ENCODE results near the gene PLEKHN1. TPM values are rescaled to one million over a fixed set of nuclear protein-coding genes. Genes with fewer than 3 reads are reported as not detected.
"Not testable (repeated sequence)": the region's sequence is repeated elsewhere in the genome, so short reads cannot be mapped to it uniquely, and the experiment has no call there.

PLEKHN1 gene
- total RNA-seq, 2 experiments from 2014 or later = 1.1 to 1.4 TPM

DNA sequence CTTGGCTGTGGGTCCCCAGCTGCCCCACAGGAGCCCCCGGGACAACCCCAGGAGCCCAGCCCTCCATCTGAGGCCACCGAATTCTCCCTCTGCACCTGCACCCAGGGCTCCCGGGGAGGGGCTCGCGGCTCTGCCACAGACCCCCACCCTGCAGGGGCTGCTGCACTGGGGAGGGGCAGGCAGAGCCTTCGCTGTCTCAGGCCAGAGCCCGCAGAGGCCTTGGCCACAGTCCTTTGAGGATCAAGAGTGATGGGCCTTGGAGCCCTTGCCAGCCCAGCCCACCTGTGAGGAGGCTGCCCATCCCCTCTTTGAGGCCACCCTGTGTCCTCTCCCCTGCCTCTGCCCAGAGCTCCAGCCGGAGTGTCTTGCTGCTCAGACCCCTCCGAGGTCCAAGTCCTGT lies 9.1 kb downstream of the PLEKHN1 start:
- H3K4me1 Mint-ChIP-seq = peaks cover 6% of the 10 kb centered on the region
- peaks cover 8% of the 10 kb centered on the region for H3K27me3 Mint-ChIP-seq
- H3K27ac Mint-ChIP-seq = no peak overlapping the region
- no peaks in the 10 kb centered on the region for H3K9me3 Mint-ChIP-seq (ENCODE audit: low read depth)
- H3K36me3 Mint-ChIP-seq (ENCODE audit: low read depth) = no peaks in the 10 kb centered on the region
- intact Hi-C loops (cut with DNase I, micrococcal nuclease) = no loop called here
- ATAC-seq = no peak
- POLR2A ChIA-PET = no interaction called here
- no peak for DNase-seq
- CTCF ChIA-PET = interaction anchor here (1.3 to 1.9 kb wide), 5 partner anchors 10 to 117 kb away, joined by 3 to 10 read pairs (median 6); no protein-coding TSS in a partner anchor
- H3K4me3 Mint-ChIP-seq = no peak overlapping the region

DNA sequence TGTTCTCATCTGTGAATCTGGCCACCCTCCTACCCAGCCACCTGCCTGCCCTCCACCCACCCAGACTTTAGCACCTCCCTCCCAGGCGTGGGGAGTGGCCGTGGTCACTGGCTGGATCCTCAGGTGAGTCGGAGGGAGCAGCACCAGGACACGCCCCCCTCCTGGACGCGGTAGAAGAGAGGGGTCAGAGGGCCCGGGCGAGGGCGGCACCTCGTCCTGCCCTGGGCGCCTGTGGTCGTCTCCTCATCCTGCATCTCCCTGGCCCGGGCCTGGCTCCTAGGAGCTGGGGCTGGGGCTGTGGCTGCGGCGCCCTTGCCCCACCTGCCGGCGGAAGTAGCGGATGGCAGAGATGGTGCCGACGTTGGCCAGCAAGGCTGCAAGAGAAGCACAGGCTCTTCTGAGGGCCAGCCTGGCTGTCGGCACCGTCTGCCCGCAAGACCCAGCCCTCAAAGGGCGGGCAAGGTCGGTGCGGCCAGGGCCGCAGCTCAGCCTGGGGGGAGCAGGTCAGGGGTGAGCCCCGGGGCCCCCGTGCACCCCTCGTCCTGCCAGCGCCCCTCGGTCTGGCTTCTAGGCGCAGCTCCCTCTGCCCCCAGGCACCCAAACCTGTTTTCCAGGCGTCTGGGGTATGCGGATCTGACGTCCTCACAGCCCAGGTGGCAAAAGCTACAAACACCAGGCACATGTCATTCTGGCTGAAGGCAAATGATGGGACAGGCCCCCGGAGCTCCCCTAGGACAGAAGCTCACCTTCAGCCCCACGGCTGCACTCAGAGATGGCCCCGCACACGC lies 9.8 kb downstream of the PLEKHN1 start:
- no peaks in the 10 kb centered on the region for H3K9me3 Mint-ChIP-seq (ENCODE audit: low read depth)
- ChIA-PET POLR2A (no interaction called here), CTCF (interaction anchor here (1.1 to 1.9 kb wide), 8 partner anchors 8 to 118 kb away, joined by 3 to 10 read pairs (median 5); no protein-coding TSS in a partner anchor)
- H3K4me3 Mint-ChIP-seq = no peak overlapping the region
- DNase-seq (peak; percentile 88), ATAC-seq (peak; percentile 97)
- intact Hi-C loops (cut with DNase I, micrococcal nuclease) = loop anchor here (1.0 kb wide), 3 partner anchors 72 to 107 kb away; no protein-coding TSS in a partner anchor
- H3K4me1 Mint-ChIP-seq = peaks cover 6% of the 10 kb centered on the region
- peaks cover 8% of the 10 kb centered on the region for H3K27me3 Mint-ChIP-seq
- no peak overlapping the region for H3K27ac Mint-ChIP-seq
- H3K36me3 Mint-ChIP-seq (ENCODE audit: low read depth) = no peaks in the 10 kb centered on the region

DNA sequence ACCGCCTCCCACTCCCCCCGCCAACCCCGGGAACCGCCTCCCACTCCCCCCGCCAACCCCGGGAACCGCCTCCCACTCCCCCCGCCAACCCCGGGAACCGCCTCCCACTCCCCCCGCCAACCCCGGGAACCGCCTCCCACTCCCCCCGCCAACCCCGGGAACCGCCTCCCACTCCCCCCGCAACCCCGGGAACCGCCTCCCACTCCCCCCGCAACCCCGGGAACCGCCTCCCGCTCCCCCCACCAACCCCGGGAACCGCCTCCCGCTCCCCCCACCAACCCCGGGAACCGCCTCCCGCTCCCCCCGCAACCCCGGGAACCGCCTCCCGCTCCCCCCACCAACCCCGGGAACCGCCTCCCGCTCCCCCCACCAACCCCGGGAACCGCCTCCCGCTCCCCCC lies 10.5 kb downstream of the PLEKHN1 start:
- CTCF ChIA-PET = interaction anchor here (1.1 to 1.9 kb wide), 7 partner anchors 8 to 118 kb away, joined by 3 to 10 read pairs (median 5); no protein-coding TSS in a partner anchor
- H3K4me1 Mint-ChIP-seq; H3K36me3 Mint-ChIP-seq (ENCODE audit: low read depth); H3K9me3 Mint-ChIP-seq (ENCODE audit: low read depth); H3K27ac Mint-ChIP-seq; DNase-seq; H3K4me3 Mint-ChIP-seq; POLR2A ChIA-PET; H3K27me3 Mint-ChIP-seq; ATAC-seq: not testable (repeated sequence)
- intact Hi-C loops (cut with DNase I, micrococcal nuclease) = loop anchor here (1.0 kb wide), 3 partner anchors 72 to 107 kb away; no protein-coding TSS in a partner anchor

DNA sequence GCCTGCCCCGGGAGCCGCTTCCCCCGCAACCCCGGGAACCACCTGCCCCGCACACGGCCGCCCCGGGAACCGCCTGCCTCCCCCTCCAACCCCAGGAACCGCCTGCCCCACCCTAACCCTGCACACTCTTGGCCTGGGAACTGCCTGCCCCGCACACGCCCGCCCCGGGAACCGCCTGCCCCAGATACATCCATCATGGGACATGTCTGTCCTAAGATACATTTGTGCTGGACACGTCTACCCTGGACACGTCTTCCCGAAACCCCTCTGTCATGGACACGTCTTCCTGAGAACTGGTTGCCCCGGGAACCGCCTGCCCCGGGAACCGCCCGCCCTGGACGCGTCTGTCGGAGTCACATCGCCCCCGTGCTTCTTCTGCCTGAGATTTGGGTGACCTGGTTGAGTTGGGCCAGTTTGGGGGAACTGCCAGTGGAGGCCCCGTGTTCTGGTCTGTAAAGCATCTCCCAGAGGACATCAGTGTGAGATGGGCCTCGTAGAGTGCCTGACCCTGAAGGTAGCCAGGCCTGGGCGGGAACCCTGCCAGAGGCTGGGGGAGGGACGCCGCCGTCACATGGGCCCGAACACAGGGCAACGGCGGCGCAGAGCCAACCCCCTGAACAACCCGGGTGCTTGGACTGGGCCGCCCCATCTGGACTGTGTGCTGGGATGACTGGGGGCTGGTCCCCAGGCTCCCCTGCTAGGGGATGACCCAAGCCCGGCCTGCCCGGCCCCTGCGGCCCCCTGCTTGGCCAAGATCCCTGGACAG lies 12.0 kb downstream of the PLEKHN1 start:
- CTCF ChIA-PET = no interaction called here
- no peaks in the 10 kb centered on the region for H3K36me3 Mint-ChIP-seq (ENCODE audit: low read depth)
- no peak for DNase-seq
- POLR2A ChIA-PET = no interaction called here
- ATAC-seq = no peak
- no peak overlapping the region for H3K4me3 Mint-ChIP-seq
- H3K27ac Mint-ChIP-seq = no peak overlapping the region
- H3K27me3 Mint-ChIP-seq = peaks cover 13% of the 10 kb centered on the region
- no peaks in the 10 kb centered on the region for H3K9me3 Mint-ChIP-seq (ENCODE audit: low read depth)
- intact Hi-C loops (cut with DNase I, micrococcal nuclease) = no loop called here
- peaks cover 6% of the 10 kb centered on the region for H3K4me1 Mint-ChIP-seq

DNA sequence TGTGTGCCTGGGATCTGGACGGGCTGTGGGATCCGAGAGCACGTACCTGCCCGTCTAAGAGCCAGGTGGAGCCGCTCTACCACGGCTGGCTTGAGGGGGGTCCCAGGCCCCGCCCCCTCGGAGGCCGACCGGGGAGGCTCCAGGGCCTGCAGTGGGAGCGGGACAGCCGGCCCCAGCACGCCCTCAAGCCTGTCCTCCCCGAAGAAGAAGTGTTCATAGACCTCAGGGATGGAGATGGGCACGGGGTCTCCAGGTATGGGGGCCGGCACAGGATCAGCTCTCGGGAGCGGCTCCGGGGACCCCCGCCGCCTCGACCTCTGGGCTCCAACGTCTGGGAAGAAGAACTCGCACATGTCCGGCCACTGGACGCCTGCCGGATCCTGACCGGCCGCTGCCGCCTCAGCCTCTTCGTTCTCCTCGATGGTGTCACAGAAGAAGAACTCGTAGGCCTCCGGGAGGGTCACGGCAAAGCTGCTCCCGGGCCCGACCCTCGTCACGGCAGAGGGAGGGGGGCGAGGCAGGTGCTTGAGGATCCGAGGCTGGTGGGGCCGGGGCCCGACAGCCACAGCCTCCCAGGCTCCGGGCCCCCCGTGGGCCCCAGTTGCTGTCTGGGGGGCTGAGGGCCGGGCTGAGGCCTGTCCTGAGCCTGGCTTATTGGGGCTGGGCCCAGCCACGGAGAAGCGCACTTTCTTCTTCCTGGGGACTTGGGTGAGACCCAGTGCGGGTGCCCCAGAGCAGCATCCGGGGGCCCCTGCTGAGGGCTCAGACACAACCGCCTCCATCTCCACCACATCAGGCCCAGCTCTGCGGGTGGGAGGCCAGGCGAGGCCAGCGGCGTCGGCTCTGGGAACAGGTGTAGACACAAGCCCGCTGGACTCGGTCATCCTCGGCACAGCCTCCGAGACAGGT lies 12.8 kb downstream of the PLEKHN1 start:
- CTCF ChIA-PET = interaction anchor here (0.5 kb wide), 1 partner anchor 52 kb away, joined by 3 read pairs; no protein-coding TSS in a partner anchor

DNA sequence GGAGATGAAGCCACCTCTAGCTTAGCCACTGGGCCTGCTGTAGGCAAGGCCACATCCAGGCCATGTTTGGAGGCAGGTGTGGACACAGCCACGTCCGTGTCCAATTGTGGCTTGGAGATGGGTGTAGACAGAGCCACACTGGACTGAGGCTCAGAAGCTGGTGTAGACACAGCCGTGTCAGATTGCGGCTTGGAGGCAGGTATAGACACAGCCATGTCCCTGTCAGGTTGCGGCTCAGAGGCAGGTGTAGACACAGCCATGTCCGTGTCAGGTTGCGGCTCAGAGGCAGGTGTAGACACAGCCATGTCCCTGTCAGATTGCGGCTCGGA lies 13.4 kb downstream of the PLEKHN1 start:
- peaks cover 17% of the 10 kb centered on the region for H3K27me3 Mint-ChIP-seq
- H3K36me3 Mint-ChIP-seq (ENCODE audit: low read depth) = no peaks in the 10 kb centered on the region
- H3K27ac Mint-ChIP-seq = no peak overlapping the region
- CTCF ChIA-PET = interaction anchor here (0.5 kb wide), 1 partner anchor 53 kb away, joined by 3 read pairs; no protein-coding TSS in a partner anchor
- DNase-seq = no peak
- H3K4me3 Mint-ChIP-seq = no peak overlapping the region
- intact Hi-C loops (cut with DNase I, micrococcal nuclease) = loop anchor here (5.0 to 10.0 kb wide), 3 partner anchors 38 to 313 kb away; no protein-coding TSS in a partner anchor
- POLR2A ChIA-PET = interaction anchor here (0.5 kb wide), 1 partner anchor 297 kb away, joined by 6 read pairs; no protein-coding TSS in a partner anchor
- ATAC-seq = no peak
- peaks cover 6% of the 10 kb centered on the region for H3K4me1 Mint-ChIP-seq
- H3K9me3 Mint-ChIP-seq (ENCODE audit: low read depth) = no peaks in the 10 kb centered on the region

More for the DNA sequence above, 12.8 kb downstream of the PLEKHN1 start:
- no peak overlapping the region for H3K4me3 Mint-ChIP-seq
- no peak for DNase-seq
- POLR2A ChIA-PET = interaction anchor here (0.5 kb wide), 1 partner anchor 298 kb away, joined by 6 read pairs; no protein-coding TSS in a partner anchor
- intact Hi-C loops (cut with DNase I, micrococcal nuclease) = no loop called here
- ATAC-seq = no peak
- H3K9me3 Mint-ChIP-seq (ENCODE audit: low read depth) = no peaks in the 10 kb centered on the region
- H3K27me3 Mint-ChIP-seq = peaks cover 17% of the 10 kb centered on the region
- H3K27ac Mint-ChIP-seq = no peak overlapping the region
- peaks cover 6% of the 10 kb centered on the region for H3K4me1 Mint-ChIP-seq
- no peaks in the 10 kb centered on the region for H3K36me3 Mint-ChIP-seq (ENCODE audit: low read depth)

DNA sequence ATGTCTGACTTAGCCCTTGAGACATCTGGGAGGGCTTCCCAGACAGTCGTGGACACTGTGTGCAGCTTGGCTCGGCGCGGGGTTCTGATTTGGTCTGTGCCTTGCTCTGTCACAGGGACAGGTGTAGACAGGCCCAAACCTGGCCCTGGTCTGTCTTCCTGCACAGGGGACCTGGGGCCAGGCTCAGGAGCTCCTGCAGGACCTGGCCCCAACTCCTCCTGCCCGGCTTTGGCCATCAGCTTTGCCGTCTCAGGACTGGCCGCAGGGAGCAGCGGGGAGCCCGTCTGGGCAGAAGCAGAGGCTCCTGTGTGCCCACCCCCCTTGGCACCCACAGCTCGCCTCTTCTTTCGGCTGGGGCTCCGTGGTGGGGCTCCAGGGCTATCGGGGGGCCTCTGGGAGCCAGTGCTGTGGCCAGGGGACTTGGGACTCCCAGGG lies 13.9 kb downstream of the PLEKHN1 start:
- no peaks in the 10 kb centered on the region for H3K9me3 Mint-ChIP-seq (ENCODE audit: low read depth)
- no peak for ATAC-seq
- no peak overlapping the region for H3K4me3 Mint-ChIP-seq
- H3K27me3 Mint-ChIP-seq = peaks cover 17% of the 10 kb centered on the region
- intact Hi-C loops (cut with DNase I, micrococcal nuclease) = loop anchor here (5.0 to 10.0 kb wide), 3 partner anchors 37 to 312 kb away; no protein-coding TSS in a partner anchor
- no peaks in the 10 kb centered on the region for H3K36me3 Mint-ChIP-seq (ENCODE audit: low read depth)
- H3K4me1 Mint-ChIP-seq = peaks cover 6% of the 10 kb centered on the region
- ChIA-PET CTCF (interaction anchor here (0.5 kb wide), 1 partner anchor 53 kb away, joined by 3 read pairs; no protein-coding TSS in a partner anchor), POLR2A (no interaction called here)
- no peak overlapping the region for H3K27ac Mint-ChIP-seq
- DNase-seq = no peak

DNA sequence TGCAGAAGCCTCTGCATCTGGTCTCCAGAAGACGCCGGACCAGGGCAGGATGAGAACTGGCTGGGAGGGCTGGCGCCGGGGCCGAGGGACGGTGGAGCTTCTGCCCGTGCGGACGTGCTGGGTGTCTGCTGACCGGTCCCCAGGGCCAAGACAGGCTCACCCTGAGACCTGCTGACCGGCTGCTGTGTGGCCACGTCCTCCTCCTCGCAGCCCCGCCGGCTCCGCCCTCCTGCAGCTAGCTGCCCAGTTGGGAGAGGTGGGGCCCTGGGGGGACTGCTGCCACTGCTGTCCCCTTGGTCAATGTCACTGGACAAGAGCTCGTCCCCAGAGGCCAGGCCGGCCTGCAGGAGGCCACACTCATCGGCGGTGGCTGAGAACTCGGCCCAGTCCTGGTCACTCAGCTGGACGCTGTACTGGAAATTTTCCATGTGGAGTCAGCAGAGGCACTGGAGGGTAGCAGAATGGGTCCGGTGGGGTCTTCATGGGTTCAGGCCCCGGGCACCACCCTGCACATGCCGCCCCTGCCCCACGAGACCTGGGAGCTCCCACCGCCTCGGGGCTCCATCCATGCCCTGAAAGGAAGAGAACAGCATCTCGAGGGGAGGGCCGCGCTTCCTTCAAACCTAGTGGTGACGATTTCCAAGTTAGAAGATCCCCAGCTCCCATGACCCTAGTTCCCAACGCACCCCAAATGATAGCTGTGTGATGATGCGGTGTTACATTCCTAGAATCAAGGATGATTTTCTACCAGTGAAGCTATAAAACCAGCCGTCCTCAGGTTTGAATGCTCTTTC lies 14.5 kb downstream of the PLEKHN1 start:
- Mint-ChIP-seq H3K27me3 (peaks cover 19% of the 10 kb centered on the region), H3K27ac (no peak overlapping the region), H3K4me3 (no peak overlapping the region), H3K4me1 (peaks cover 4% of the 10 kb centered on the region), H3K9me3 (ENCODE audit: low read depth) (no peaks in the 10 kb centered on the region), H3K36me3 (ENCODE audit: low read depth) (no peaks in the 10 kb centered on the region)
- intact Hi-C loops (cut with DNase I, micrococcal nuclease) = loop anchor here (5.0 to 10.0 kb wide), 3 partner anchors 37 to 312 kb away; no protein-coding TSS in a partner anchor
- CTCF ChIA-PET = interaction anchor here (0.6 to 2.7 kb wide), 7 partner anchors 9 to 604 kb away, joined by 3 to 19 read pairs (median 4); no protein-coding TSS in a partner anchor
- ATAC-seq = no peak
- DNase-seq = no peak
- POLR2A ChIA-PET = no interaction called here

DNA sequence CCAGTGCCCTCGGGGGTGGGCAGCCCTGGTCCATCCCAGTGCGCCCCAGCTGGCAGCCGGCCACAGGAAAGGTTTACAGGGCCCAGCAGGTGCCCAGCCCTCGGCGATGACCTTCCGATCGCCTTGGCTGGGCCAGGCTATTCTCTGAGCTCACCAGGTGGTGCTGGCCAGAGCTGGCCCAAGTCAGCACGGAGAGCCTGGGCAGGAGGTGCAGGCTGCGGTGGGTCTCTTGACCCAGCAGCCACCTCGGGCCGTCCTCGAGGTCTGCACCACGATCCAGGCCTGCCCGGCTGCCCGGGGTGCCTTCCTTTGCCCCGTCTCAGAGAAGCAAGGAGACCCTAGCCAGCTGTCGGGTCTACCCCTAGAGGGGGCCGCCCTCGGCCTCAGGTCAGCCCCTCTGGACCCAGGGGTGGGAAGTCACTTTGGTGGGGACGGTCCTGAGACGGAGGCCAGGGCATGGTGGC lies 15.2 kb downstream of the PLEKHN1 start:
- Mint-ChIP-seq H3K4me3 (no peak overlapping the region), H3K36me3 (ENCODE audit: low read depth) (no peaks in the 10 kb centered on the region), H3K27ac (no peak overlapping the region), H3K4me1 (peaks cover 3% of the 10 kb centered on the region), H3K27me3 (peaks cover 20% of the 10 kb centered on the region), H3K9me3 (ENCODE audit: low read depth) (no peaks in the 10 kb centered on the region)
- DNase-seq = no peak
- intact Hi-C loops (cut with DNase I, micrococcal nuclease) = loop anchor here (5.0 to 10.0 kb wide), 3 partner anchors 36 to 311 kb away; no protein-coding TSS in a partner anchor
- ChIA-PET CTCF (interaction anchor here (0.6 to 2.7 kb wide), 6 partner anchors 8 to 603 kb away, joined by 3 to 19 read pairs (median 4); no protein-coding TSS in a partner anchor), POLR2A (no interaction called here)
- no peak for ATAC-seq

Data from activated CD4-positive, alpha-beta T cell treated with anti-CD3 and anti-CD28 coated beads for 36 hours (primary cell).